Measurements from ENCODE around the gene CHAF1A. TPM values are rescaled to one million over a fixed set of nuclear protein-coding genes. Genes with fewer than 3 reads are reported as not detected.

The CHAF1A gene
- total RNA-seq, 1 donor from 2014 or later: 6.8 TPM

DNA sequence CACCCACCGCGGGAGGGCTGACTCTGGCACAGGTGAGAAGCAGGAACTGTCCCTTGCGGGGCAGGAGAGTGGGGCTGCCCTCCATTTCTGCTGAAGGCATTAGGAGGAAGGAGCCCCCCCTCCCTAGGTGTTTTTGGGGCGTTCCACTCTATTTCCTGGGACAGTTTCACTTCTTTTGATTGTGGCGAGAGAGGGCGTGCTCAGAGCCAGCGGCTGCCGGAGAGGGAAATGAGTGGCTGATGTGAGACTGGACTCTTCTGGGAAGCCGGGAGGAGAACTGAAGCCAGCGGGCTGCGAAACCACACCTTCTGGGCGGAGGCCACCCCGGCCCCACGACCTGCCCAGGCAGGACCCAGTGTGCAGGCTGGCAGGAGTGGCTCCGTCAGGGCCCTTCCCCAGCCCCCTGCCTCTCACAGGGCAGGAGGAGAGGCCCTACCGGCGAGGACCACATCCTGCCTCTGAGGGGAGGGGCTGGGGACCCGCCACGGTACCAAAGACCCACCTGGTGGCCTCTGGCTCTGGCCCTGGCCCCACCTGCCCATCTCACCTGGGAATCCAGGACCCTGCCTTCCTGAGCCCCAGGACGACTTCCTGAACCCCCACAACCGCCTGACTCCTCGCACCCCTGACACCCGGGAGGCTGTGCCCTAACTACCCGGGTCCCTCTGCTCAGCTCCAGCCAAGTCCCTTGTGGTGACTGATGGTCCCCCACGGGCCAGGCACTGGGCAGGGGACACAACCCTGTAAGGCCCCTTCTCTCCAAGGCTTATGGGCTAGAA lies 33.1 kb upstream of the CHAF1A start:
- Histone ChIP-seq H3K4me3 (ENCODE audit: low read depth, low read length) (no peak overlapping the region), H3K36me3 (ENCODE audit: control insufficient read depth, insufficient read depth, low read length) (peaks cover 3% of the 10 kb centered on the region), H3K27me3 (ENCODE audit: control insufficient read depth, insufficient read depth, low read length) (no peaks in the 10 kb centered on the region)
- TF ChIP-seq, protein P1, sequence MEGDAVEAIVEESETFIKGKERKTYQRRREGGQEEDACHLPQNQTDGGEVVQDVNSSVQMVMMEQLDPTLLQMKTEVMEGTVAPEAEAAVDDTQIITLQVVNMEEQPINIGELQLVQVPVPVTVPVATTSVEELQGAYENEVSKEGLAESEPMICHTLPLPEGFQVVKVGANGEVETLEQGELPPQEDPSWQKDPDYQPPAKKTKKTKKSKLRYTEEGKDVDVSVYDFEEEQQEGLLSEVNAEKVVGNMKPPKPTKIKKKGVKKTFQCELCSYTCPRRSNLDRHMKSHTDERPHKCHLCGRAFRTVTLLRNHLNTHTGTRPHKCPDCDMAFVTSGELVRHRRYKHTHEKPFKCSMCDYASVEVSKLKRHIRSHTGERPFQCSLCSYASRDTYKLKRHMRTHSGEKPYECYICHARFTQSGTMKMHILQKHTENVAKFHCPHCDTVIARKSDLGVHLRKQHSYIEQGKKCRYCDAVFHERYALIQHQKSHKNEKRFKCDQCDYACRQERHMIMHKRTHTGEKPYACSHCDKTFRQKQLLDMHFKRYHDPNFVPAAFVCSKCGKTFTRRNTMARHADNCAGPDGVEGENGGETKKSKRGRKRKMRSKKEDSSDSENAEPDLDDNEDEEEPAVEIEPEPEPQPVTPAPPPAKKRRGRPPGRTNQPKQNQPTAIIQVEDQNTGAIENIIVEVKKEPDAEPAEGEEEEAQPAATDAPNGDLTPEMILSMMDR (IDR thresholded peaks at IDR 0.05; ENCODE audit: insufficient read depth, low read length, poor library complexity, severe bottlenecking): no peak
- DNase-seq (ENCODE audit: low read depth): peak; percentile 51

DNA sequence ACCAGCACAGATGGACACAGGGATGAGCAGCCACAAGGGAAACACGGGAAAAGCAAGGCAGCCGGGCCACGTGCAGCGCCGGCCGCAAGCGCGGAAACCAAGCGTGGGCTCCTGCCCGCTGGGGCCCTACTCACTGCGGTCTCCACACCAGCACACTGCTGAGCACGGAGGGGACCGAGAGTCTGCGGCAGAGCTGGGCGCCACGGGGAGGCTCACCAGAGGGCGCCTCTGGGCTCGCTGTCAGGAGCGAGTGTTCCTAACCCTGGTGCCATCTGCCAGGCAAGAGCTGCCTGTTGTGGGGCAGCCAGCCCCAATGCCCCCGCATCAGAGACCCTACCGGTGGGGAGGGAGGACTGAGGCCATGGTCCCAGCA lies 32.6 kb upstream of the CHAF1A start:
- no peak overlapping the region for H3K4me3 ChIP-seq (ENCODE audit: low read depth, low read length)
- TF ChIP-seq, protein P1 (IDR thresholded peaks at IDR 0.05; ENCODE audit: insufficient read depth, low read length, poor library complexity, severe bottlenecking): peak; percentile 69
- DNase-seq (ENCODE audit: low read depth): no peak
- no peaks in the 10 kb centered on the region for H3K27me3 ChIP-seq (ENCODE audit: control insufficient read depth, insufficient read depth, low read length)
- H3K36me3 ChIP-seq (ENCODE audit: control insufficient read depth, insufficient read depth, low read length): peaks cover 3% of the 10 kb centered on the region

DNA sequence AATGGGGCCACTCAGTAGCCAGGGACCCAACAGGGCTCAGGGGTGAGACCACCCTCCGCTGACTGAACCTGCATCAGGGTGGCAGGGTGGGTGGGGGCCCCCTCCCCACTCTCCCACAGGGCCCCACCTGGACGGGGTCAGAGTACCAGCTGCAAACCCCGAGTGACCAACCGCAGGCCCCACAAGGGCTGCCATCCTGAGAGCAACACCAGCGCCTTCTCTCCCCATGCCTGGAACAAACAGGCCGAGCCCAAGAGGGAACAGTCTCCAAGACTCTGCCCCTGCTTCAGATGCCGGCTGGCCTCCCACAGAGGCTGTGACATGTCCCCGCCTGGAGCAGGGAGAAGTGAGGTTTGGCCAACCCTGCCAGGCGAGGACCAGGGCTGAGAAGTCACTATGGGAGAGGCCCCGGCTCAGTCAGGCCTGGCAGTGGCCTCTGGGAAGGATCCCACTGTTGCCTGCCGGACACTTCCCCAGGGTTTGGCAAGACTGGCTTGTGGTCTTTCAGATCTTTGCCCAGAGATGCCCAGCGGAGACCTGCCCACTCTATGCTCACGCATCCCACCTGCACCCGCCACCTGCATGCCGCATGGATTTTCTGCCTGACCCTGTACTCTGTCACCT lies 31.9 kb upstream of the CHAF1A start:
- DNase-seq (ENCODE audit: low read depth): no peak
- Histone ChIP-seq H3K27me3 (ENCODE audit: control insufficient read depth, insufficient read depth, low read length) (no peaks in the 10 kb centered on the region), H3K4me3 (ENCODE audit: low read depth, low read length) (no peak overlapping the region), H3K36me3 (ENCODE audit: control insufficient read depth, insufficient read depth, low read length) (no peaks in the 10 kb centered on the region)
- TF ChIP-seq, protein P1 (IDR thresholded peaks at IDR 0.05; ENCODE audit: insufficient read depth, low read length, poor library complexity, severe bottlenecking): no peak

DNA sequence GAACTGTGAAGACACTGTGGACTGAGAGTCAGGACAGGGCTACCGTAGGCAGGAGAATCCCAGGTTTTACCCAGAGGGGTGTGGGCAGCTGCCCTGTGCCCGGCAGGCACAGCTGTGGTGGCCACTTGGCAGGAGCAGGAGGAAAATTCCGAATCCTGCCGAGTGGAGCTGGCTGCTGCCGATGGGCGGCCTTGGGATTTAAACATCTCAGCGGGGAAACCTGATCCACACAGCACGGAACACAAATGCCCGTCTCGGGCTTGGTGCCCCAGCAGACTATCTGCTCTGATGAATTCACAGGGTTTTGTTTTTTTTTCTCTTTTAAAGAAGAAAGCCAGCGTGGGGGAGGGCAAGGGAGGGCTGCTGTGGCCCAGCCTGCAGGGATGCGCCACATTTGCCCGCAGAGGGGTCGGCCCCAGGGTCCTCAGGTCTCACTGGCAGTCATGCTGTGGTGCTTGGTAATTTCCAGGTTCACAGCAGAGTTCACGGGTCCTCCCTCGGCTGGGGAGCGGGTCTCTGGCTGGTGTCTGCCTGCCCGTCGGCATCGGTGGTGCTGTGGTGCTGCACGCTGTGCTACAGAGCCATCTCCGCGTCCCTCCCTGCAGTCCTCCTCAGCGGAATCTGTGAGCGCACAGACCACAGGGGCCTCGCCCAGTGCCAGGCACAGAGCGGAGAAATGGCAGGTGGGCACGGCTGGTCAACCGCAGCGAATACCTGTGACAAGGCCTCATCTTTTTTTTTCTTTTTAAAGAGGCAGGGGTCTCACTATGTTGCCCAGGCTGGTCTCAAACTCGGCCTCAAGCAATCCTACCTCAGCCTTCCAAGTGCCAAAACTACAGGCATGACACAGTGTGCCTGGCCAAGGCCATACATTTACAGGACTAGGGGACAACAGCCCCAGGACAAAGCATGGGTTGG lies 30.9 kb upstream of the CHAF1A start:
- Histone ChIP-seq H3K27me3 (ENCODE audit: control insufficient read depth, insufficient read depth, low read length) (no peaks in the 10 kb centered on the region), H3K4me3 (ENCODE audit: low read depth, low read length) (no peak overlapping the region), H3K36me3 (ENCODE audit: control insufficient read depth, insufficient read depth, low read length) (no peaks in the 10 kb centered on the region)
- no peak for DNase-seq (ENCODE audit: low read depth)
- TF ChIP-seq, protein P1 (IDR thresholded peaks at IDR 0.05; ENCODE audit: insufficient read depth, low read length, poor library complexity, severe bottlenecking): no peak

DNA sequence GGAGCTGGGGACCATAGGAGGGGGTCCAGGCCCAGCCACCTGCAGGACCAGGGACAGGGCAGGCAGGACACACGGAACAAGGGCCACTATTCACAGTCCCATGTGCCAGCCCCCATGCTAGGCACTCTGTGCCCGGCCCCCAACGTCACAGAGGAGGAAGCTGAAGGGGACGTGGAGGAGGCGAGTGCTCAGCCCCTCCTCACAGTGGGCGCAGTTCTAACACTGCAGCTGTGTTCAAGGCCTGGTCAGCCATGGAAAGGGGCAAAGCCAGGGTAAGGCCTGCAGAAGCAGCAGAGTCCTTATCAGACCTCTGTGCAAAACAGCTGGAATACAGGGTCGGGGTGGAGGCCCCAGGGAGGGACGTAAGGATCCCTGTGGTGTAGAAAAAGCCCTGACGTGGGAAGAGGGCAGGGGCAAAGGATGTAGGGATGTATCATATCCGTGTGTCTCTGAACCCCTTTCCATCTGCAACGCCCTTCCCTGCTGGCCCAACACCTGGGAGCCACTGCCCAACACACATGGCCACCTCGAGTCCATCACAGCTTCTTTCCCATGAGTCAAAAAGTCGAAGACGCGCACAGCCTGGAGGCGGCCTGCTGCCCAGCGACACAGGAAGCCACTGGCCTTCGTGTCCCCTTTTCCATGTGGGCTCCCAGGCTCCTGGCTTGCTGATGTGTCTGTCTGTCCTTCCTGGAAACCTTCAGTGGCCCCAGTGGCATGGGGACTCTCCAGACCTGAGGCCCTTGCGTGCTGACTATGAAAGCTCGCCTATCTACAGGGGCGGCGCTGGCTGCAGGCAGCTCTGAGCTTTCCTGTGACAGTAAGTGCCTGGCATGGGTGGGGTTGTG lies 30.1 kb upstream of the CHAF1A start:
- Histone ChIP-seq H3K27me3 (ENCODE audit: control insufficient read depth, insufficient read depth, low read length) (no peaks in the 10 kb centered on the region), H3K4me3 (ENCODE audit: low read depth, low read length) (no peak overlapping the region), H3K36me3 (ENCODE audit: control insufficient read depth, insufficient read depth, low read length) (no peaks in the 10 kb centered on the region)
- TF ChIP-seq, protein P1 (IDR thresholded peaks at IDR 0.05; ENCODE audit: insufficient read depth, low read length, poor library complexity, severe bottlenecking): no peak
- no peak for DNase-seq (ENCODE audit: low read depth)

All from kidney epithelial cell (primary cell).